ENCODE measurements around the gene PARL. TPM values are rescaled to one million over a fixed set of nuclear protein-coding genes. Genes with fewer than 3 reads are reported as not detected.

PARL gene
- total and polyA plus RNA-seq, 2 of the 13 experiments (the other 11 are each of a cell fraction or from before 2014, with no cell fraction given) = 46.3 to 58.6 TPM

DNA sequence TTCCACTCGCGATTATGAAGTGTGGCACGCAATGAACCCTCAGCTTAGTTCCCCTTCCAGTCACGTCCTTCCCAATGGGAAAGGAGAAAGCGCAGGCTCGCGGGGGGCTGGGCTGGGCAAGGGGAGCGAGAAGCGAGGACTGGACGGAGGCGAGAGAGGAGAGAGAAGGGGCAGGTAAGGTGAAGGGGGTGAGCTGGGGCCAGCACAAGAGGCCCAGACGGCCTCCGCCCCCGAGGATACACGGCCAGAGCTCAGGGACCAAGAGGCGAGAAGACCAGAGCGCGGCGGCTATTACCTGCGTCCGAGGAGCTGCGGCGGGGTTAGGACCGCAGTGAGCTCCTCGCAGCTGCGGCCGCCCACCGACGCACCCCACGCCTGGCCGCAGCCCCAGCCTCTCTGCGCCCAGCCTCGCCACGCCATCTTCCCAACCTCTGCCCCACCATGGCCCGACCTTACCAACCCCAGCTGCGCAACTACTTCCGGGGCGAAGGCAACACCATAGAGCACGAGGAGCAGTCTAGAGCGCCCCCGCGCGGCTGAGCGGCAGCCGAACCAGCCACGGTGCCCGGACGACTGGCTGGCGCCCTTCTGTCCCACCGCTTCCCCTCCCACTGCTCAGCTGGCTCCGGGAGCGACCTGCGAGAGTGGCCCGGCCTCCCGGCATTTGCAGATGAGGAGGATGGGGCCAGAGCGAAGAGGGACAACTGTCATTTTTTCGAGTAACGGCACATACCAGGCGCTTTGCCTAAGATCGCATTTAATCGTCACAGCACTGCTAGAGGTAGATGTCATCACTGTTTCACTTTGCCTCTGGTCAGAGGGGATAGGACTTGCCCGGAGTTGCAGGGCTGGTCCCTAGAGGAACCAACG lies at the start of gene PARL (continued):
- TF ChIP-seq, protein P1, sequence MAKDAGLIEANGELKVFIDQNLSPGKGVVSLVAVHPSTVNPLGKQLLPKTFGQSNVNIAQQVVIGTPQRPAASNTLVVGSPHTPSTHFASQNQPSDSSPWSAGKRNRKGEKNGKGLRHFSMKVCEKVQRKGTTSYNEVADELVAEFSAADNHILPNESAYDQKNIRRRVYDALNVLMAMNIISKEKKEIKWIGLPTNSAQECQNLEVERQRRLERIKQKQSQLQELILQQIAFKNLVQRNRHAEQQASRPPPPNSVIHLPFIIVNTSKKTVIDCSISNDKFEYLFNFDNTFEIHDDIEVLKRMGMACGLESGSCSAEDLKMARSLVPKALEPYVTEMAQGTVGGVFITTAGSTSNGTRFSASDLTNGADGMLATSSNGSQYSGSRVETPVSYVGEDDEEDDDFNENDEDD (CRISPR knock-in tag; IDR thresholded peaks at IDR 0.05; ENCODE audit: borderline replicate concordance) = peak; percentile 74
- TF ChIP-seq, protein P2, sequence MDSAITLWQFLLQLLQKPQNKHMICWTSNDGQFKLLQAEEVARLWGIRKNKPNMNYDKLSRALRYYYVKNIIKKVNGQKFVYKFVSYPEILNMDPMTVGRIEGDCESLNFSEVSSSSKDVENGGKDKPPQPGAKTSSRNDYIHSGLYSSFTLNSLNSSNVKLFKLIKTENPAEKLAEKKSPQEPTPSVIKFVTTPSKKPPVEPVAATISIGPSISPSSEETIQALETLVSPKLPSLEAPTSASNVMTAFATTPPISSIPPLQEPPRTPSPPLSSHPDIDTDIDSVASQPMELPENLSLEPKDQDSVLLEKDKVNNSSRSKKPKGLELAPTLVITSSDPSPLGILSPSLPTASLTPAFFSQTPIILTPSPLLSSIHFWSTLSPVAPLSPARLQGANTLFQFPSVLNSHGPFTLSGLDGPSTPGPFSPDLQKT (CRISPR knock-in tag; IDR thresholded peaks at IDR 0.05; ENCODE audit: borderline replicate concordance) = 0 out of 2 replicates have a peak, but pooled peaks have one; percentile 16
- TF ChIP-seq FOXO1 (CRISPR knock-in tag; IDR thresholded peaks at IDR 0.05) (peak; percentile 83), TEAD3 (CRISPR knock-in tag; optimal IDR thresholded peaks at IDR 0.05; ENCODE audit: borderline replicate concordance) (peak; percentile 88), KDM4B (CRISPR knock-in tag; IDR thresholded peaks at IDR 0.05) (peak; percentile 86; the same call in 1 of the 2 replicates), RCOR2 (CRISPR knock-in tag; IDR thresholded peaks at IDR 0.05) (0 out of 2 replicates have a peak, but pooled peaks have one; percentile 40), MATR3 (CRISPR knock-in tag; IDR thresholded peaks at IDR 0.05) (no peak), NR1H2 (CRISPR knock-in tag; IDR thresholded peaks at IDR 0.05; ENCODE audit: borderline replicate concordance, low read depth) (no peak), ELF3 (CRISPR knock-in tag; IDR thresholded peaks at IDR 0.05) (peak; percentile 87), TRIM24 (CRISPR knock-in tag; IDR thresholded peaks at IDR 0.05) (no peak), ZMAT3 (CRISPR knock-in tag; conservative IDR thresholded peaks at IDR 0.05) (peak; percentile 98), ZNF441 (CRISPR knock-in tag; IDR thresholded peaks at IDR 0.05; ENCODE audit: borderline replicate concordance) (peak; percentile 92), ZNF484 (CRISPR knock-in tag; IDR thresholded peaks at IDR 0.05; ENCODE audit: borderline replicate concordance, low read depth) (0 out of 2 replicates have a peak, but pooled peaks have one; percentile 32), ZSCAN21 (CRISPR knock-in tag; IDR thresholded peaks at IDR 0.05; ENCODE audit: borderline replicate concordance) (peak; percentile 97), RBAK (CRISPR knock-in tag; IDR thresholded peaks at IDR 0.05) (no peak)
- TF ChIP-seq, protein P3, sequence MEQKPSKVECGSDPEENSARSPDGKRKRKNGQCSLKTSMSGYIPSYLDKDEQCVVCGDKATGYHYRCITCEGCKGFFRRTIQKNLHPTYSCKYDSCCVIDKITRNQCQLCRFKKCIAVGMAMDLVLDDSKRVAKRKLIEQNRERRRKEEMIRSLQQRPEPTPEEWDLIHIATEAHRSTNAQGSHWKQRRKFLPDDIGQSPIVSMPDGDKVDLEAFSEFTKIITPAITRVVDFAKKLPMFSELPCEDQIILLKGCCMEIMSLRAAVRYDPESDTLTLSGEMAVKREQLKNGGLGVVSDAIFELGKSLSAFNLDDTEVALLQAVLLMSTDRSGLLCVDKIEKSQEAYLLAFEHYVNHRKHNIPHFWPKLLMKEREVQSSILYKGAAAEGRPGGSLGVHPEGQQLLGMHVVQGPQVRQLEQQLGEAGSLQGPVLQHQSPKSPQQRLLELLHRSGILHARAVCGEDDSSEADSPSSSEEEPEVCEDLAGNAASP (CRISPR knock-in tag; IDR thresholded peaks at IDR 0.05; ENCODE audit: borderline replicate concordance) = peak; percentile 94
- TF ChIP-seq, protein P4, sequence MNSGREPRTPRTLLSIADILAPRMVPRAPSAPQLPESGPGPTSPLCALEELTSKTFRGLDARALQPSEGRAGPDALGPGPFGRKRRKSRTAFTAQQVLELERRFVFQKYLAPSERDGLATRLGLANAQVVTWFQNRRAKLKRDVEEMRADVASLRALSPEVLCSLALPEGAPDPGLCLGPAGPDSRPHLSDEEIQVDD (CRISPR knock-in tag; IDR thresholded peaks at IDR 0.05; ENCODE audit: borderline replicate concordance) = peak; percentile 64; the same call in 1 of the 2 replicates
- TF ChIP-seq, protein P5, sequence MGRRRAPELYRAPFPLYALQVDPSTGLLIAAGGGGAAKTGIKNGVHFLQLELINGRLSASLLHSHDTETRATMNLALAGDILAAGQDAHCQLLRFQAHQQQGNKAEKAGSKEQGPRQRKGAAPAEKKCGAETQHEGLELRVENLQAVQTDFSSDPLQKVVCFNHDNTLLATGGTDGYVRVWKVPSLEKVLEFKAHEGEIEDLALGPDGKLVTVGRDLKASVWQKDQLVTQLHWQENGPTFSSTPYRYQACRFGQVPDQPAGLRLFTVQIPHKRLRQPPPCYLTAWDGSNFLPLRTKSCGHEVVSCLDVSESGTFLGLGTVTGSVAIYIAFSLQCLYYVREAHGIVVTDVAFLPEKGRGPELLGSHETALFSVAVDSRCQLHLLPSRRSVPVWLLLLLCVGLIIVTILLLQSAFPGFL (CRISPR knock-in tag; IDR thresholded peaks at IDR 0.05) = no peak
- TF ChIP-seq, protein P6, sequence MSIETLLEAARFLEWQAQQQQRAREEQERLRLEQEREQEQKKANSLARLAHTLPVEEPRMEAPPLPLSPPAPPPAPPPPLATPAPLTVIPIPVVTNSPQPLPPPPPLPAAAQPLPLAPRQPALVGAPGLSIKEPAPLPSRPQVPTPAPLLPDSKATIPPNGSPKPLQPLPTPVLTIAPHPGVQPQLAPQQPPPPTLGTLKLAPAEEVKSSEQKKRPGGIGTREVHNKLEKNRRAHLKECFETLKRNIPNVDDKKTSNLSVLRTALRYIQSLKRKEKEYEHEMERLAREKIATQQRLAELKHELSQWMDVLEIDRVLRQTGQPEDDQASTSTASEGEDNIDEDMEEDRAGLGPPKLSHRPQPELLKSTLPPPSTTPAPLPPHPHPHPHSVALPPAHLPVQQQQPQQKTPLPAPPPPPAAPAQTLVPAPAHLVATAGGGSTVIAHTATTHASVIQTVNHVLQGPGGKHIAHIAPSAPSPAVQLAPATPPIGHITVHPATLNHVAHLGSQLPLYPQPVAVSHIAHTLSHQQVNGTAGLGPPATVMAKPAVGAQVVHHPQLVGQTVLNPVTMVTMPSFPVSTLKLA (IDR thresholded peaks at IDR 0.05) = peak; percentile 84
- TF ChIP-seq, protein P7, sequence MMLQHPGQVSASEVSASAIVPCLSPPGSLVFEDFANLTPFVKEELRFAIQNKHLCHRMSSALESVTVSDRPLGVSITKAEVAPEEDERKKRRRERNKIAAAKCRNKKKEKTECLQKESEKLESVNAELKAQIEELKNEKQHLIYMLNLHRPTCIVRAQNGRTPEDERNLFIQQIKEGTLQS (CRISPR knock-in tag; IDR thresholded peaks at IDR 0.05) = no peak

All from HepG2 (cell line).